PC-3 (cell line): ENCODE measurements around the gene HAUS7. TPM values are rescaled to one million over a fixed set of nuclear protein-coding genes. Genes with fewer than 3 reads are reported as not detected.
A peak's percentile ranks its signal among the peaks of the same experiment; 100 is the strongest.

Experiments used
- ATAC-seq: fragments of 200-7000 bp; cut with Tn5 transposase; 2 replicates; pipeline ENCODE4 v1.9.1; 2020; ENCODE audit warnings: mild to moderate bottlenecking, moderate library complexity
- BruUV-seq: library from RNA; stranded (reverse); fragments of 400-500 nt; replicated peaks from 2 replicates; lab custom pipeline; 2021; lab: Mats Ljungman, UMichigan
- CTCF ChIA-PET: fragments of 300-600 bp; sonication (Branson Sonifier 250); formaldehyde crosslinking; loops from one replicate; lab custom pipeline; 2022; ENCODE audit warnings: antibody characterized with exemption; lab: Charles Lee
- POLR2A ChIA-PET: fragments of 300-600 bp; sonication (Branson Sonifier 250); formaldehyde crosslinking; loops from one replicate; lab custom pipeline; 2022; ENCODE audit warnings: antibody characterized with exemption; ENCODE audit not compliant: unreplicated experiment; lab: Charles Lee
- DNase-seq: peaks from one replicate; pipeline ENCODE4 v3.0.0-alpha.2; 2015
- H2AFZ ChIP-seq: fragments of 300-600 bp; sonication (generic); 2 replicates; pipeline ENCODE4 v1.6.0; 2016; ENCODE audit warnings: antibody characterized with exemption, low read length
- H3F3A ChIP-seq: fragments of 300-600 bp; sonication (generic); one replicate; pipeline ENCODE4 v1.6.0; 2017; ENCODE audit warnings: antibody characterized with exemption, low read length, control low read depth, mild to moderate bottlenecking; ENCODE audit not compliant: unreplicated experiment
- H3K27ac ChIP-seq: fragments of 300-600 bp; sonication (generic); 2 replicates; pipeline ENCODE4 v1.5.1; 2016; ENCODE audit warnings: mild to moderate bottlenecking, low read length
- H3K27me3 ChIP-seq: fragments of 300-600 bp; sonication (generic); 2 replicates; pipeline ENCODE4 v1.6.1; 2016; ENCODE audit warnings: low read length, mixed read lengths
- H3K36me3 ChIP-seq: fragments of 300-600 bp; sonication (generic); 2 replicates; pipeline ENCODE4 v1.6.1; 2016; ENCODE audit warnings: low read depth, mixed run types, low read length, mixed read lengths
- H3K4me1 ChIP-seq: fragments of 300-600 bp; sonication (generic); 2 replicates; pipeline ENCODE4 v1.5.1; 2016; ENCODE audit warnings: low read length; ENCODE audit not compliant: insufficient read depth
- H3K4me2 ChIP-seq: fragments of 300-600 bp; sonication (generic); 2 replicates; pipeline ENCODE4 v1.6.0; 2016; ENCODE audit warnings: low read length
- H3K4me3 ChIP-seq: fragments of 300-600 bp; sonication (generic); 2 replicates; pipeline ENCODE4 v1.5.1; 2016; ENCODE audit warnings: mild to moderate bottlenecking, low read length, mixed read lengths
- H3K79me2 ChIP-seq: fragments of 300-600 bp; sonication (generic); 2 replicates; pipeline ENCODE4 v1.6.1; 2017; ENCODE audit warnings: low read length, mixed read lengths
- H3K9ac ChIP-seq: fragments of 300-600 bp; sonication (generic); 2 replicates; pipeline ENCODE4 v1.6.0; 2016; ENCODE audit warnings: mild to moderate bottlenecking, low read length
- H3K9me2 ChIP-seq: fragments of 300-600 bp; sonication (generic); replicated peaks from 2 replicates; pipeline ENCODE4 v1.6.1; 2016; ENCODE audit warnings: mixed run types, low read length, mixed read lengths
- H3K9me3 ChIP-seq: fragments of 300-600 bp; sonication (generic); 2 replicates; pipeline ENCODE4 v1.6.1; 2016; ENCODE audit warnings: low read length, mixed read lengths
- H4K20me1 ChIP-seq: fragments of 300-600 bp; sonication (generic); 2 replicates; pipeline ENCODE4 v1.6.1; 2016; ENCODE audit warnings: low read length, mixed read lengths
- CTCF ChIP-seq: fragments of 300-600 bp; sonication (generic); conservative IDR thresholded peaks from 2 replicates; pipeline ENCODE4 v1.5.1; 2017; ENCODE audit warnings: antibody characterized with exemption, low read depth, mild to moderate bottlenecking, low read length
- EZH2 ChIP-seq: fragments of 300-600 bp; sonication (generic); IDR thresholded peaks from one replicate; pipeline ENCODE4 v1.6.1; 2017; ENCODE audit warnings: antibody characterized with exemption, mild to moderate bottlenecking, low read length; ENCODE audit not compliant: unreplicated experiment
- EZH2phosphoT487 ChIP-seq: fragments of 300-600 bp; sonication (generic); IDR thresholded peaks from 2 replicates; pipeline ENCODE4 v1.6.1; 2018; ENCODE audit warnings: mild to moderate bottlenecking, antibody characterized with exemption, low read length, borderline replicate concordance
- intact Hi-C: fragments of 100-400 bp; cut with micrococcal nuclease; formaldehyde crosslinking; loops from 2 replicates; pipeline ENCODE4 v1.9.0; 2023
- total RNA-seq: library from RNA; depleted of rRNA; stranded (reverse); fragments of >200 nt; gene quantifications from 2 replicates; pipeline ENCODE4 v1.2.3, GENCODE V29; 2014

HAUS7 gene
- total RNA-seq, 1 experiment from 2014 or later = 46.0 TPM

- Histone ChIP-seq H3K36me3 (no peaks in the 10 kb centered on the region), H3K27ac (no peak overlapping the region), H3F3A (no peaks in the 10 kb centered on the region), H4K20me1 (no peaks in the 10 kb centered on the region), H2AFZ (no peak overlapping the region), H3K9ac (no peak overlapping the region), H3K27me3 (peaks cover 58% of the 10 kb centered on the region), H3K79me2 (no peaks in the 10 kb centered on the region), H3K4me2 (no peak overlapping the region), H3K9me2 (no peaks in the 10 kb centered on the region), H3K4me1 (no peaks in the 10 kb centered on the region), H3K4me3 (no peak overlapping the region), H3K9me3 (no peaks in the 10 kb centered on the region)
- ATAC-seq = no peak
- no peak for DNase-seq
- ChIA-PET POLR2A (no interaction called here), CTCF (no interaction called here)
- no TSS peak for BruUV-seq
- TF ChIP-seq EZH2phosphoT487 (no peak), CTCF (0 out of 2 replicates have a peak, but pooled peaks have one; percentile 23), EZH2 (no peak)
- intact Hi-C loops = no loop called here
Measured at GRCh38 chrX:153412746-153413720, 57.3 kb downstream of the HAUS7 start.

- no peaks in the 10 kb centered on the region for H3F3A ChIP-seq
- no peak overlapping the region for H3K4me2 ChIP-seq
- H3K27ac ChIP-seq = no peak overlapping the region
- H3K4me1 ChIP-seq = no peaks in the 10 kb centered on the region
- ATAC-seq = no peak
- no peaks in the 10 kb centered on the region for H3K36me3 ChIP-seq
- ChIA-PET POLR2A (no interaction called here), CTCF (no interaction called here)
- intact Hi-C loops = no loop called here
- no peak for DNase-seq
- H3K27me3 ChIP-seq = peaks cover 49% of the 10 kb centered on the region
- no peaks in the 10 kb centered on the region for H4K20me1 ChIP-seq
- no peaks in the 10 kb centered on the region for H3K79me2 ChIP-seq
- BruUV-seq = no TSS peak
- H3K9ac ChIP-seq = no peak overlapping the region
- TF ChIP-seq EZH2phosphoT487 (no peak), CTCF (no peak), EZH2 (no peak)
- H3K9me2 ChIP-seq = no peaks in the 10 kb centered on the region
- H3K4me3 ChIP-seq = no peak overlapping the region
- no peaks in the 10 kb centered on the region for H3K9me3 ChIP-seq
- no peak overlapping the region for H2AFZ ChIP-seq
Measured at GRCh38 chrX:153411988-153412574, 58.3 kb downstream of the HAUS7 start.
